Osteocyte (in vitro differentiated cells): ENCODE data around the gene CPT1A. TPM values are rescaled to one million over a fixed set of nuclear protein-coding genes. Genes with fewer than 3 reads are reported as not detected.
A peak's percentile ranks its signal among the peaks of the same experiment; 100 is the strongest.

Experiments
- DNase-seq: peaks from one replicate; pipeline ENCODE4 v3.0.0; 2021; ENCODE audit warnings: mixed read lengths; ENCODE audit not compliant: unreplicated experiment; ENCODE audit errors: extremely low spot score
- H3K27ac Mint-ChIP-seq: one replicate; pipeline ENCODE4 v1.8.0; 2021; ENCODE audit warnings: mild to moderate bottlenecking, mixed read lengths; ENCODE audit not compliant: unreplicated experiment
- H3K27me3 Mint-ChIP-seq: one replicate; pipeline ENCODE4 v1.8.0; 2021; ENCODE audit warnings: mixed read lengths; ENCODE audit not compliant: unreplicated experiment
- H3K36me3 Mint-ChIP-seq: one replicate; pipeline ENCODE4 v1.8.0; 2021; ENCODE audit warnings: mixed read lengths; ENCODE audit not compliant: unreplicated experiment
- H3K4me1 Mint-ChIP-seq: one replicate; pipeline ENCODE4 v1.8.0; 2021; ENCODE audit warnings: mixed read lengths; ENCODE audit not compliant: unreplicated experiment
- H3K4me3 Mint-ChIP-seq: one replicate; pipeline ENCODE4 v1.8.0; 2021; ENCODE audit warnings: mild to moderate bottlenecking, moderate library complexity, mixed read lengths; ENCODE audit not compliant: unreplicated experiment
- H3K9me3 Mint-ChIP-seq: one replicate; pipeline ENCODE4 v1.8.0; 2021; ENCODE audit warnings: mixed read lengths; ENCODE audit not compliant: unreplicated experiment
- total RNA-seq: library from RNA; stranded (reverse); gene quantifications from 2 replicates; pipeline ENCODE4 v1.2.1, GENCODE V29; 2021
- TF ChIP-seq, protein P1 (sequence below): fragments of 200-600 bp; sonication (generic); IDR thresholded peaks from 2 replicates; pipeline ENCODE4 v1.5.0; 2021; ENCODE audit warnings: antibody characterized with exemption, mild to moderate bottlenecking, moderate library complexity

The CPT1A gene
- total RNA-seq, 1 donor from 2014 or later, result 109 TPM

DNA sequence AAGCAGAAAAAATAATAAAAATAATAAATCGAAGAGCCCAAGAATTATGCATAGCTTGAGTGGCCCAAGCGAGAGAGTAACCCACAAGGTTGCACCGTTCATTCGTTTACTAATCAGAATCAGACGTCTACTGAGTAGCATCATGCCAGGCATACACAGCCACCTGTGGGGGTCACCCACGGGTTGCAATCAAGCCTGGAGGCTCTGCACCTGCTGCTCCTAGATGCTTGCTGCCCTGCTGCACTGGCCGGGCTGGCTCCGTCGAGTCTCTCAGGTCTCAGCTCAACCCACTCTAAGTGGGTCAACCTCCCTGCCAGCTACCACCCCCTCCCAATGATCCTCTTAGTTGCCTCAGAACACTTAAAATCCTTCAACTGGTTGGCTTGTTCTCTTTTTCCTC, 88.4 kb downstream of the CPT1A start:
- Mint-ChIP-seq H3K4me3 (no peak overlapping the region), H3K9me3 (no peaks in the 10 kb centered on the region), H3K27me3 (no peaks in the 10 kb centered on the region), H3K36me3 (peaks cover 32% of the 10 kb centered on the region), H3K4me1 (peaks cover 16% of the 10 kb centered on the region), H3K27ac (no peak overlapping the region)
- no peak for DNase-seq
- TF ChIP-seq, protein P1, sequence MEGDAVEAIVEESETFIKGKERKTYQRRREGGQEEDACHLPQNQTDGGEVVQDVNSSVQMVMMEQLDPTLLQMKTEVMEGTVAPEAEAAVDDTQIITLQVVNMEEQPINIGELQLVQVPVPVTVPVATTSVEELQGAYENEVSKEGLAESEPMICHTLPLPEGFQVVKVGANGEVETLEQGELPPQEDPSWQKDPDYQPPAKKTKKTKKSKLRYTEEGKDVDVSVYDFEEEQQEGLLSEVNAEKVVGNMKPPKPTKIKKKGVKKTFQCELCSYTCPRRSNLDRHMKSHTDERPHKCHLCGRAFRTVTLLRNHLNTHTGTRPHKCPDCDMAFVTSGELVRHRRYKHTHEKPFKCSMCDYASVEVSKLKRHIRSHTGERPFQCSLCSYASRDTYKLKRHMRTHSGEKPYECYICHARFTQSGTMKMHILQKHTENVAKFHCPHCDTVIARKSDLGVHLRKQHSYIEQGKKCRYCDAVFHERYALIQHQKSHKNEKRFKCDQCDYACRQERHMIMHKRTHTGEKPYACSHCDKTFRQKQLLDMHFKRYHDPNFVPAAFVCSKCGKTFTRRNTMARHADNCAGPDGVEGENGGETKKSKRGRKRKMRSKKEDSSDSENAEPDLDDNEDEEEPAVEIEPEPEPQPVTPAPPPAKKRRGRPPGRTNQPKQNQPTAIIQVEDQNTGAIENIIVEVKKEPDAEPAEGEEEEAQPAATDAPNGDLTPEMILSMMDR, result no peak

DNA sequence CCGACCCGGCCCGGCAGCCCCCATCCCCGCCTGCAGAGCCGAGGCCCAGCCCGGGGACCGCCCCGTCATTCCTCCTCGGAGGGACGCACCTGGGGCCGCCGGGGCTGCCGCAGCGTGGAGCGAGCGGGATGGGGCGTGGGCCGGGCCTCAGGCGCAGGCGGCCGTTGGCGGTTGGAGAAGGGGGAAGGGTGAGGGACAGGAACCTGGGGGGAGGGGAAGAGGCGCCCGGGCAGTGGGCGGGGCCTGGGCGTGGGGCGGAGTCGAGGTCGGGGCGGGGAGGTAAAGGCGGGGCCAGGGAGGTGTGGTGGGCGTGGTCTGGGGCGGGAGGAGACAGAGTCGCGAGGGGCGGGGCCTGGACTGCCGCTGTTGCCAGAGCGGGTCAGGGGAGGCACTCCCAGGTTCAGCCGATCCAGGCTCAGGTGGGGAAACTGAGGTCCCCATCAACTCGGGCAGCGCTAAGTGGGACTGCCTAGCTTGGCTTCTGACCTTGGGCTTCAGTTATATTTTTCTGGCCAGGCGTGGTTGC, 90.3 kb downstream of the CPT1A start, which contains the start of gene TESMIN:
Gene TESMIN (minus strand): TSS at position 190 of the 526 bp plus-strand sequence. CDS start 860 bp downstream, outside the sequence.
- no peak within 1 kb of the TSS for H3K27ac Mint-ChIP-seq
- no peaks in the 10 kb centered on the region for H3K27me3 Mint-ChIP-seq
- H3K9me3 Mint-ChIP-seq, result no peaks in the 10 kb centered on the region
- peaks cover 16% of the 10 kb centered on the region for H3K36me3 Mint-ChIP-seq
- peak; percentile 91 for DNase-seq
- peak within 1 kb of the TSS; percentile 66 for H3K4me3 Mint-ChIP-seq
- TF ChIP-seq, protein P1, result no peak
- peaks cover 16% of the 10 kb centered on the region for H3K4me1 Mint-ChIP-seq

DNA sequence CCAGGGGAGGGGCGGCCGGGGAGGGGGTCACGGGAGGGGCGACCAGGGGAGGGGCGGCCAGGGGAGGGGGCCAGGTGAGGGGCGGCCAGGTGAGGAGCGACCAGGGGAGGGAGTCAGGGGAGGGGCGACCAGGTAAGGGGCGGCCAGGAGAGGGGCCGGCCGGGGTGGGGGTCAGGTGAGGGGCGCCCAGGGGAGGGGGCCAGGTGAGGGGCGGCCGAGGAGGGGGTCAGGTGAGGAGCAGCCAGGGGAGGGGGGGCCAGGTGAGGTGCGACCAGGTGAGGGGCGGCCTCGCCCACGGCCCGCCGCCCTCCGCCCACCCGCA, 90.8 kb downstream of the CPT1A start:
- Mint-ChIP-seq H3K27me3 (no peaks in the 10 kb centered on the region), H3K36me3 (peaks cover 14% of the 10 kb centered on the region), H3K4me3 (no peak overlapping the region), H3K9me3 (no peaks in the 10 kb centered on the region), H3K27ac (no peak overlapping the region), H3K4me1 (peaks cover 16% of the 10 kb centered on the region)
- DNase-seq, result no peak
- TF ChIP-seq, protein P1, result no peak

DNA sequence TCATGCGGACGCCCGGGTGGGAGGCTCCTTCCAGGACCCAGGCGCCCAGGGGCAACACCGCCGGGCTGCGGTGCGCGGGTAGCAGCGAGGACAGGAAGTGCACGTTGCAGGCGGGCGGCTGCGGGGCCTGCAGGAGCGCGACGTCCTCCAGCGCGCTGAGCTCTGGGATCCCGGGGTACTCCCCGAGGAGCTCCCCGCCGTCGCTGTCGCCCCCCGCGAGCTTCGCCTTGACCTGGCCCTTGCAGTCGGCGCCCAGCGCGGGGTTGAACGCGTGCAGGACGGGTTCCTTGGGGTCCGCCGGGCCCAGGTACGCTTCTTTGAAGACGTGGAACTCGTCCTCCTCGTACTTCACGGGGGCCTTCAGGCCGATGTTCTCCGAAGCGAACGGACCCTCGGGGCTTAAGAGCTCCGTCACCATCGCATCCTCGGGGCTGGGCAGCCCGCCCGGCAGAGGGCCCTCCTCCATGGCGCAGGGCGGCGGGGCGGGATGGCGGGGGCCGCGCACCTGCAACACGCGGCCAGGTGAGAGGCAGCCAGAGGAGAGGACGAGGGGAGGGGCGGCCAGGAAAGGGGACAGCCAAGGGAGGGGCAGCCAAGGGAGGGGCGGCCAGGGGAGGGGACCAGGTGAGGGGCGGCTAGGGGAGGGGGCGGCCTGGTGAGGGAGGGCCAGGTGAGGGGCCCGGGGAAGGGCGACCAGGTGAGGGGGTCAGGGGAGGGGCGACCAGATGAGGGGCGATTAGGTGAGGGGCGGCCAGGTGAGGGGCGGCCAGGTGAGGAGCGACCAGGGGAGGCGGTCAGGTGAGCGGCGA, 91.3 kb downstream of the CPT1A start:
- H3K4me3 Mint-ChIP-seq, result no peak overlapping the region
- peaks cover 16% of the 10 kb centered on the region for H3K4me1 Mint-ChIP-seq
- no peaks in the 10 kb centered on the region for H3K27me3 Mint-ChIP-seq
- H3K27ac Mint-ChIP-seq, result no peak overlapping the region
- no peak for DNase-seq
- peaks cover 14% of the 10 kb centered on the region for H3K36me3 Mint-ChIP-seq
- H3K9me3 Mint-ChIP-seq, result no peaks in the 10 kb centered on the region
- TF ChIP-seq, protein P1, result no peak
